ENCODE data around the gene APOL6.
"Not testable (repeated sequence)": the region's sequence is repeated elsewhere in the genome, so short reads cannot be mapped to it uniquely, and the experiment has no call there.

Gene APOL6

DNA sequence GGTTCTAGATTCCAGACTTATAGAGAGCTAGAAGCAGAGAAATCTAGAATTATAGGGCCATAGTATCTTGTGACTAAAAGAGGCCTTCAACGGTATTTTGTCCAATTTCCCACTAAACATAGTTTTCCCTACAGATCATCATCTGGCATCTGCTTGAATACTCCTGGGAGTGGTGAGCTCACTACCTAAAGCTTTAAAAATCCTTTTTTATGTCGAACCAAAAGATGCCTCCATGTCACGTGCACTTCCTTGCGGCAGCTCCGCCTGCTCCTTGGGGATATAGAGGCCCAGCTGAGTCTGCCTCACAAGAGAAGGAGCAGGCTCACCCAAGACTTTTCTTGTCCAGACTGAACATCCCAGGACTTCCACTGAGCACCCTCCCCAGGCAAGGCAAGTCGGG is 26.8 kb upstream of the APOL6 start:
- no peak overlapping the region for H3K4me3 ChIP-seq (ENCODE audit: control insufficient read depth, low read depth, low read length)
- TF ChIP-seq, protein P1, sequence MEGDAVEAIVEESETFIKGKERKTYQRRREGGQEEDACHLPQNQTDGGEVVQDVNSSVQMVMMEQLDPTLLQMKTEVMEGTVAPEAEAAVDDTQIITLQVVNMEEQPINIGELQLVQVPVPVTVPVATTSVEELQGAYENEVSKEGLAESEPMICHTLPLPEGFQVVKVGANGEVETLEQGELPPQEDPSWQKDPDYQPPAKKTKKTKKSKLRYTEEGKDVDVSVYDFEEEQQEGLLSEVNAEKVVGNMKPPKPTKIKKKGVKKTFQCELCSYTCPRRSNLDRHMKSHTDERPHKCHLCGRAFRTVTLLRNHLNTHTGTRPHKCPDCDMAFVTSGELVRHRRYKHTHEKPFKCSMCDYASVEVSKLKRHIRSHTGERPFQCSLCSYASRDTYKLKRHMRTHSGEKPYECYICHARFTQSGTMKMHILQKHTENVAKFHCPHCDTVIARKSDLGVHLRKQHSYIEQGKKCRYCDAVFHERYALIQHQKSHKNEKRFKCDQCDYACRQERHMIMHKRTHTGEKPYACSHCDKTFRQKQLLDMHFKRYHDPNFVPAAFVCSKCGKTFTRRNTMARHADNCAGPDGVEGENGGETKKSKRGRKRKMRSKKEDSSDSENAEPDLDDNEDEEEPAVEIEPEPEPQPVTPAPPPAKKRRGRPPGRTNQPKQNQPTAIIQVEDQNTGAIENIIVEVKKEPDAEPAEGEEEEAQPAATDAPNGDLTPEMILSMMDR (IDR thresholded peaks at IDR 0.05; ENCODE audit: control insufficient read depth, insufficient read depth, low read depth, low read length, missing control alignments) = no peak
- DNase-seq (ENCODE audit: low read depth) = no peak

DNA sequence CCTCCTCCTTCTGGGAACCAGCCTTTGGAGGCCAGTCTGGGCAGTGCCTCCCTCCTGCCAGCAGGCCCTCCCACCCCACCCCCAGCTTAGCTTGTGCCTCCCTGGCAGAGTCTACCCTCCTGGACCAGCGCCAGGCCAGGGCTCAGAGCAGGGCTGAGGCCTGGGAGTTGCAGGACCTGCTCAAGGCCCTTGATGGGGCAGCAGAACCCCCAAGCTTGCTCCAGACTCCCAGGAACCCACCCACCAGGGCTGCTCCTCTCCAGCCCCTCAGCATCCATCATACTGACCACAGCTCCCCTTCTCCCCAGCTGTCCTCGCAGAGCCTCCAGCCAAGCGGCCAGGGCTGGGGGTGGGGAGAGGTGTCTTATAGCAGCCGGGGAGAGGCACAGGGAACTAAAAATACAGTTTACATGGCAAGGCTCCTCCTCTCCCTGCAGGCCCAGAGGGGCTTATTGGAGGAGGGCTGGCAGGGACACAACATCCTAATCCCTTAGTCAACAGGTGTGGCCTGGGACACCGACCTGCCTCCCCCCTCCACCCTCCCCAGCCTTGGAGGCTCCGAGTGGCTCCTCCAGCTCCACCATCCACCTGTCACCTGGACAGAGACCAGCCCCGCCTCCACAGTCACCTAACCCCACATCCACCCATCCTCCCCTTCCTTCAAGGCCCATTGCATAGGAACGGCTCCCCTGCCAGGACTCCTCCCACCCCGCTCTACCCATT is 25.9 kb upstream of the APOL6 start:
- no peak for DNase-seq (ENCODE audit: low read depth)
- H3K4me3 ChIP-seq (ENCODE audit: control insufficient read depth, low read depth, low read length) = no peak overlapping the region

DNA sequence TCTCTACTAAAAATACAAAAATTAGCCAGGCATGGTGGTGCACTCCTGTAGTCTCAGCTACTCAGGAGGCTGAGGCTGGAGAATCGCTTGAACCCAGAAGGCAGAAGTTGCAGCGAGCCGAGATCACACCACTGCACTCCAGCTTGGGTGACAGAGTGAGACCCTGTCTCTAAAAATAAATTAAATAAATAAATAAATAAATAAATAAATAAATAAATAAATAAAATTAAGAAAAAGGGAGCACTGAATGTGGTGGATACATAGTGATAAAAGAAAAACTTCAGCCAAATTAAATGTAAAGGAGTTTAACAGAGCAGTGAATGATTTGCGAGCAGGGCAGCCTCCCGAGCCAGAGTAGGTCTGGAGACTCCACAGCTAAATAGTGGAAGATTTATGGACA is 24.4 kb upstream of the APOL6 start:
- not testable (repeated sequence) for H3K4me3 ChIP-seq (ENCODE audit: control insufficient read depth, low read depth, low read length); DNase-seq (ENCODE audit: low read depth)

More for the DNA sequence above, 25.9 kb upstream of the APOL6 start:
- TF ChIP-seq, protein P1 (IDR thresholded peaks at IDR 0.05; ENCODE audit: control insufficient read depth, insufficient read depth, low read depth, low read length, missing control alignments) = no peak

DNA sequence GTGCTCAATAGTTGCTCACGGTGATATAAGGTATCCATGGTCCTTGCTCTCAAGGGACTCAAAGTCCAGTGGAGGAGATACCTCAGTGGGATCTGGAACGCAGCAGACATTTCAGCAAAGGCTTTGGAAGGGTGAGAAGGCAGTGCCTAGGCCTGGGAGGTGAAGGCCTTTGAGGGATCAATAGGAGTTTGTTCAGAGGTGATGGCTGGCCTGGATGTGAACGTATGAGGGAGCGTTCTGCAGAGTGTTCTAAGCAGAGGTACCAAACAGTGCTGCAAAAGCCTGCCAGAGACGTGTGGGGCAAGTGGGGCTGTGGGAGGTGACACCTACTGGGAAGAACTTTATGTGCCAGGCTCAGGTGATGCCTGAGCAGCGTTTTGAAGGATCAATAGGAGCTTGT is 23.7 kb upstream of the APOL6 start:
- TF ChIP-seq, protein P1 (IDR thresholded peaks at IDR 0.05; ENCODE audit: control insufficient read depth, insufficient read depth, low read depth, low read length, missing control alignments) = no peak
- no peak for DNase-seq (ENCODE audit: low read depth)
- H3K4me3 ChIP-seq (ENCODE audit: control insufficient read depth, low read depth, low read length) = no peak overlapping the region

DNA sequence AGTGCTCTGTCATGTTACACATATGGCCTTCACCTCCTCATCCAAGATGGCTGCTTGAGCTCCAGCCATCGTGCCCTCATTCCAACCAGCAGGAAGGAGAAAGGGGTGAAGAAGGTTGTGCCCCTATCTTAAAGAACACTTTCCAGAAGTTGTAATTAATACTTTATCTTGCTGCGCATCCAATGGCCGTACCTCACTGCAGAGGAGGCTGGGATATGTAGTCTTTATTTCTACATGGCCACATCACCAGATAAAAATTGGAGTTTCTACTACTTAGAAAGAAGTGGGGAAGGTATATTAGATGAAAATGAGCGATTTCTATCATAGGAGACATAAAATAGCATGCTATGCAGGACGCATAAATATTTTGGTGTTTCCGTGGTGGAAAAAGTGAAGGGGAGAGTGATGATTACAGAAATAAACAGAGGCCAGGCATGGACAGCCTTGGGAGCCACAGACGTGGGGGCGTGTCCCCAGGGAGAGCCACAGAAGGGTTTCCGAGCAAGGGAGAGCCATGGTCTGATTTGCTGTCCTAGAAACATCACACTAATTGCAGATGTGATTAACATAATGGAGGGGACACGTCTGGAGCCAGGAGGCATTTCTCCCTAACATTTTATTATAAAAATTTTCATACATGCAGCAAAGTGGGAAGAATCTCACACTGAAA is 22.3 kb upstream of the APOL6 start:
- H3K4me3 ChIP-seq (ENCODE audit: control insufficient read depth, low read depth, low read length) = no peak overlapping the region
- TF ChIP-seq, protein P1 (IDR thresholded peaks at IDR 0.05; ENCODE audit: control insufficient read depth, insufficient read depth, low read depth, low read length, missing control alignments) = no peak
- no peak for DNase-seq (ENCODE audit: low read depth)

DNA sequence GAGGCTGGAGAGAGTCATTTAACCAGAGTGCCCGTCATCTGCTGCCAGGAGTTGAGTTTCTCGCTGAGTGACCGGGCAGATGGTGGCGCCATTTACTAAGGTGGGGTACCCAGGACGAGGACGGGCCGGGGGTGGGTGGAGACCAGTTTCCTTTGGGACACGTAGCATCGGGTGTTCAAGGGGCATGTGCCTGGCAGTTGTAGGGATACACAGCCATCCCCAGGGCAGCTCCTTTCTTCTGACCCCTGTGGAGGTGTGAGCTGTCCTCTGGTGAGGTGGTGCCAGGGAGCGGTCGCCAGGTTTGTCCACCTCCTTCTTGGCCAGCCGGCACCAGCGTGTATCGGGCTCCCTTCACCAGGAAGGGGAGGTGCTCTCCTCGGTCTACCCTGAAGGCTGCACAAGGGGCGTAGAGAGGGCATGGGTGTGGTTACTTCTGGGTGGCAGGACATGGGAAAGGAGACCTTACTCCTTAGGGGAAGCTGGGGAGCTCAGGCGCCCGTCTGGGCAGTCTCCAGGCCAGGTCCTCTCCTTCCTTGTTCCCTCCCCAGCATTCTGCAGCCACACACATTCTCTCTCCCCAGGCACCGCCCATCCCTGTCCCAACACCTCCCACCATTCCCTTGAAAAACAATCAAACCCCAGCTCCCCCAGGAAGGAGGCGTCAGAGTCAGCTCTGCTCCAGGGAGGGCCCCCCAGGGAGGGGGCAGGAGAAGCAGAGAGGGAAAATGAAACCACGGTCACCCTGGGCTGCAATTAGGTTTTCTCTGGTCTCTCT is 20.8 kb upstream of the APOL6 start:
- peak; percentile 75 for DNase-seq (ENCODE audit: low read depth)
- TF ChIP-seq, protein P1 (IDR thresholded peaks at IDR 0.05; ENCODE audit: control insufficient read depth, insufficient read depth, low read depth, low read length, missing control alignments) = peak; percentile 75
- peak overlapping the region; percentile 52 for H3K4me3 ChIP-seq (ENCODE audit: control insufficient read depth, low read depth, low read length)

DNA sequence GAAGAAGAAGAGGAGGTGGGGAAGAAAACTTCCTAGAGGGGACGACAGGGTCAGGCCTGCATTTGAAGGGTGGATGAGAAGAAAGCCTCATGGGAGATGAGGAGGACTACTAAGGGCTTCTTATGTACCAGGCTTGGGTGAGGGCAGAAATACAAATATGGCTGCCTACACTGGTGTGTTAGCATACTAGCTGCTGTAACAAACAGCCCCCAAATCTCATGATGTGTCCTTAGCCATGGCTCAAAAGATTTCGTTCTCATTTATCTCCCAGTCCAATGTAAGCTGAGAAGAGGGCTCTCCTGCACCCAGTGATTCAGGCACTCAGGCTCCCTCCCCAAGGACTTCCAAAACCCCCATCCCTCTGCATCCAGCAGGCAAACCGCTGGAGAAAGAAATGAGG is 19.5 kb upstream of the APOL6 start:
- no peak overlapping the region for H3K4me3 ChIP-seq (ENCODE audit: control insufficient read depth, low read depth, low read length)
- no peak for DNase-seq (ENCODE audit: low read depth)
- TF ChIP-seq, protein P1 (IDR thresholded peaks at IDR 0.05; ENCODE audit: control insufficient read depth, insufficient read depth, low read depth, low read length, missing control alignments) = no peak
